PFSK-1 (cell line): Measurements from ENCODE around the gene KCNJ5.

Experiments used
- FOXP2 ChIP-seq: optimal IDR thresholded peaks from 2 replicates; pipeline ENCODE3; 2011; ENCODE audit warnings: borderline replicate concordance, control low read depth, inconsistent platforms; ENCODE audit not compliant: insufficient read depth; ENCODE audit errors: extremely low read length, extremely low read depth
- POLR2AphosphoS5 ChIP-seq: IDR thresholded peaks from 2 replicates; pipeline ENCODE4 v1.6.1; 2012; ENCODE audit warnings: low read depth, mild to moderate bottlenecking, control low read depth, low read length, moderate library complexity
- SIN3A ChIP-seq: IDR thresholded peaks from 2 replicates; pipeline ENCODE4 v1.6.1; 2012; ENCODE audit warnings: mild to moderate bottlenecking, low read length, moderate library complexity, borderline replicate concordance; ENCODE audit not compliant: insufficient read depth
- TAF1 ChIP-seq: IDR thresholded peaks from 2 replicates; pipeline ENCODE4 v1.6.1; 2012; ENCODE audit warnings: low read length, control low read depth, borderline replicate concordance; ENCODE audit not compliant: insufficient read depth
- TF ChIP-seq, protein P1 (sequence below), 2 experiments: IDR thresholded peaks; 2 replicates each; pipeline versions ENCODE4 v1.6.1 to v1.8.0; 2011 to 2012; ENCODE audit warnings: low read depth in 2 of 2, low read length in 2 of 2, control low read depth in 1 of 2, inconsistent platforms in 1 of 2, mild to moderate bottlenecking in 1 of 2, moderate library complexity in 1 of 2; ENCODE audit not compliant: insufficient read depth in 1 of 2

DNA sequence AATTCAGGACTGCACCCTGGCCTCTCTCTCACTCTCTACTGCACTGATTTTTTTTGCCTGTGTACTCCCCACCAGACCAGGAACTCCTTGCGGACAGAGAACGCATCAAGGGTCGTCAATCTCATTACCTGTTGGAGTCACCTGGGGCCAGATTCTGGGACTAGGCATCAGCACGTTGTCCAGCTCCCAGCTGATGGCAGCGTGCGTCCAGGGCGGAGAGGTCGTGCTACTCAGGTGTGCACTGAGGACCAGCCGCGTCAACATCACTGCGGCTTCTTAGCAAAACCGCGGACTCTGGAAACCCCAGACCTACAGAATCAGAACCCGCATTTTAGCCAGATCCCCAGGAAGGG lies 13.1 kb downstream of the KCNJ5 start:
- TF ChIP-seq, protein P1, sequence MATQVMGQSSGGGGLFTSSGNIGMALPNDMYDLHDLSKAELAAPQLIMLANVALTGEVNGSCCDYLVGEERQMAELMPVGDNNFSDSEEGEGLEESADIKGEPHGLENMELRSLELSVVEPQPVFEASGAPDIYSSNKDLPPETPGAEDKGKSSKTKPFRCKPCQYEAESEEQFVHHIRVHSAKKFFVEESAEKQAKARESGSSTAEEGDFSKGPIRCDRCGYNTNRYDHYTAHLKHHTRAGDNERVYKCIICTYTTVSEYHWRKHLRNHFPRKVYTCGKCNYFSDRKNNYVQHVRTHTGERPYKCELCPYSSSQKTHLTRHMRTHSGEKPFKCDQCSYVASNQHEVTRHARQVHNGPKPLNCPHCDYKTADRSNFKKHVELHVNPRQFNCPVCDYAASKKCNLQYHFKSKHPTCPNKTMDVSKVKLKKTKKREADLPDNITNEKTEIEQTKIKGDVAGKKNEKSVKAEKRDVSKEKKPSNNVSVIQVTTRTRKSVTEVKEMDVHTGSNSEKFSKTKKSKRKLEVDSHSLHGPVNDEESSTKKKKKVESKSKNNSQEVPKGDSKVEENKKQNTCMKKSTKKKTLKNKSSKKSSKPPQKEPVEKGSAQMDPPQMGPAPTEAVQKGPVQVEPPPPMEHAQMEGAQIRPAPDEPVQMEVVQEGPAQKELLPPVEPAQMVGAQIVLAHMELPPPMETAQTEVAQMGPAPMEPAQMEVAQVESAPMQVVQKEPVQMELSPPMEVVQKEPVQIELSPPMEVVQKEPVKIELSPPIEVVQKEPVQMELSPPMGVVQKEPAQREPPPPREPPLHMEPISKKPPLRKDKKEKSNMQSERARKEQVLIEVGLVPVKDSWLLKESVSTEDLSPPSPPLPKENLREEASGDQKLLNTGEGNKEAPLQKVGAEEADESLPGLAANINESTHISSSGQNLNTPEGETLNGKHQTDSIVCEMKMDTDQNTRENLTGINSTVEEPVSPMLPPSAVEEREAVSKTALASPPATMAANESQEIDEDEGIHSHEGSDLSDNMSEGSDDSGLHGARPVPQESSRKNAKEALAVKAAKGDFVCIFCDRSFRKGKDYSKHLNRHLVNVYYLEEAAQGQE (IDR thresholded peaks at IDR 0.05; ENCODE audit: insufficient read depth in 1 of 2, low read depth in 2 of 2, low read length in 2 of 2) = no peak
- no peak for TF ChIP-seq POLR2AphosphoS5
- TF ChIP-seq SIN3A = no peak
- no peak for TF ChIP-seq TAF1
- no peak for TF ChIP-seq FOXP2
